GM23248 (cell line): Measurements from ENCODE around the gene CAPN14.

Experiments
- EZH2 ChIP-seq: fragments of 200-600 bp; sonication (generic); IDR thresholded peaks from 2 replicates; pipeline ENCODE4 v1.6.1; 2018; ENCODE audit warnings: antibody characterized with exemption, mild to moderate bottlenecking; ENCODE audit not compliant: insufficient read depth, poor library complexity, severe bottlenecking
- EZH2phosphoT487 ChIP-seq: fragments of 200-600 bp; sonication (generic); IDR thresholded peaks from 2 replicates; pipeline ENCODE4 v1.6.1; 2018; ENCODE audit warnings: antibody characterized with exemption, moderate library complexity, mild to moderate bottlenecking, low read depth; ENCODE audit not compliant: insufficient read depth

GRCh38 chr2:31171142-31171541 is 46.2 kb downstream of the CAPN14 start:
- TF ChIP-seq EZH2phosphoT487, result no peak
- TF ChIP-seq EZH2, result no peak
